Inflammatory macrophage (primary cell): ENCODE results near the gene JADE2.

Source experiments
- DNase-seq, 2 donors: peaks; one replicate each; pipeline ENCODE4 v3.0.0-alpha.2; 2020 to 2022

JADE2 gene

GRCh38 chr5:134570365-134570758, 44.9 kb downstream of the JADE2 start:
- DNase-seq, result no peak

- DNase-seq, result no peak
Measured at GRCh38 chr5:134570886-134571285, 45.4 kb downstream of the JADE2 start.

- no peak for DNase-seq
Measured at GRCh38 chr5:134571693-134572405, 46.4 kb downstream of the JADE2 start.

- no peak for DNase-seq
Measured at GRCh38 chr5:134572811-134573210, 47.3 kb downstream of the JADE2 start.

- no peak for DNase-seq
Measured at GRCh38 chr5:134574521-134574920, 49.1 kb downstream of the JADE2 start.

- no peak for DNase-seq
Measured at GRCh38 chr5:134575316-134575715, 49.8 kb downstream of the JADE2 start.

GRCh38 chr5:134576386-134577021, 51.0 kb downstream of the JADE2 start:
- peak; percentile 20 to 67 for DNase-seq

GRCh38 chr5:134577022-134577795, 51.7 kb downstream of the JADE2 start:
- peak; percentile 7 to 68 for DNase-seq

- peak; percentile 81 to 84 for DNase-seq
Measured at GRCh38 chr5:134577796-134578577, 52.5 kb downstream of the JADE2 start.

GRCh38 chr5:134578578-134579283, 53.3 kb downstream of the JADE2 start:
- DNase-seq, result no peak

GRCh38 chr5:134579284-134579771, 53.9 kb downstream of the JADE2 start:
- no peak for DNase-seq

- DNase-seq, result no peak
Measured at GRCh38 chr5:134580001-134580460, 54.6 kb downstream of the JADE2 start.

GRCh38 chr5:134581241-134581981, 55.9 kb downstream of the JADE2 start:
- DNase-seq, result no peak

- DNase-seq, result no peak
Measured at GRCh38 chr5:134582281-134582680, 56.8 kb downstream of the JADE2 start.

GRCh38 chr5:134582941-134583340, 57.5 kb downstream of the JADE2 start:
- no peak for DNase-seq

- DNase-seq, result no peak
Measured at GRCh38 chr5:134583766-134584165, 58.3 kb downstream of the JADE2 start.

GRCh38 chr5:134584662-134585061, 59.2 kb downstream of the JADE2 start:
- no peak for DNase-seq

GRCh38 chr5:134585966-134586365, 60.5 kb downstream of the JADE2 start:
- no peak for DNase-seq

GRCh38 chr5:134586866-134587524, 61.5 kb downstream of the JADE2 start:
- peak; percentile 75 to 76 for DNase-seq

GRCh38 chr5:134590992-134591659, 65.7 kb downstream of the JADE2 start:
- no peak for DNase-seq
